HG03432 (cell line): Measurements from ENCODE around the gene TBC1D26.
"Not testable (repeated sequence)": the region's sequence is repeated elsewhere in the genome, so short reads cannot be mapped to it uniquely, and the experiment has no call there.

Source experiments
- ATAC-seq: cut with Tn5 transposase; IDR thresholded peaks from one replicate; pipeline ENCODE4 v1.9.1; 2021; ENCODE audit warnings: mild to moderate bottlenecking, moderate library complexity; ENCODE audit not compliant: unreplicated experiment

Gene TBC1D26

GRCh38 chr17:15742921-15743320 lies 10.8 kb downstream of the TBC1D26 start:
- no peak for ATAC-seq

DNA sequence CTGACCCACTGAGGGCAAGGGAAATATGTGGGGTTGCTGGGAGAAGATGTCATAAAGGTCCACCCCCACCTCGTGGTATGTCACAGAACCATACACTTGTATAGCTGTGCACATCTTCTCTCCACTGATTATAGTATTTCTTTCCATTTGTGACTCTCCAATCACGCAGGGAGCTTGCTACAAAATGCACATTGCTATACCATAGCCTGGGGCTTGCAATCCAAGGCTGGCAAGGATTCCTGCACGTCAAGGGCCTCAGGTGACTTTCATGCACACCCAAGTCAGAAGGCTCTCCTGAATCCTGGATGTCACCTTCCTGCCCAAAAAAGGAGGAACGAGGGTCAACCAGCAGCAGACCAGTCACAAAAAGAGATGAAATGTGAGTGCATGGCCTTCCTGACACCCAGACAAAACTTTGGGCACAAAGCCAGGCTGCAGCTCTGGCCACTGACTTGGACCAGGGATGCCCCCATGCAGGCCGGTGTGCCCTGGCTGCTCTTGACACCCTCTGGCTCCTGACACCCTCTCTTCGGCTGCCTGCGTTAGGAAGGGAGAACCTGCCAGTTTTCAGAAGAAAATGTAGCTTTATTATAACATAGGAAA lies 12.1 kb downstream of the TBC1D26 start:
- ATAC-seq, result no peak

- no peak for ATAC-seq
Measured at GRCh38 chr17:15744885-15745284, 12.8 kb downstream of the TBC1D26 start.

- ATAC-seq, result not testable (repeated sequence)
Measured at GRCh38 chr17:15749403-15749802, 17.3 kb downstream of the TBC1D26 start.

DNA sequence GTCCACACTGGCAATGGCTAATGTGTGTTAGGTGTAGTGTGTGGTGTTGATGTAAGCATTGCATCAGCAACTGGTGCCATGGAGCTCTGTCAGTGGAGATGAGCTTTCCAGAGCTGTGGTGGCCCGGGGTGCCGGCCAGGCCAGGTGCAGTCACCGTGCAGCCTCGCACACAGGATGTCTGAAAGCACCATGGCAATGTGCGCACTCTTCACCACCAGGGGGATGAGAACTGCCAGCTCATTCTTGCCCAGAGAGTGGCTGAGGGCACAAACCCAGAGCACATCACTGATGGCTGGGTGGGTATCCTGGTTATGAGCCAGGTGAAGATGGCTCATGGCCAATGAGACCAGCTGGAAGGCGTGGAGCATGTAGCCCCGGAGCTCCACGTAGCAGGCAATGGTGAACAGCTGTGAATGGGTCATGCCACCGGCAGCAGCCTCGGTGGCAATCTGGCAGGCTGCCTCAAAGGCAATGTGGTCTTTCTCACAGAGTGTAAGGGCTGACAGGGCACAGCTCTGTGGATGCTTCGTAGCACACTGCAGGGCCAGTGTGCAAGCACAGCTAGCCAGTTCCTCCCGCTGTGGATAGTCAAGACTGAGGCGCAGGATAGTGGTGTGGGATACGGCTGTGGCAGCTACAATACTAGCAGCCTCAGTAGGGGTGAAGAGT lies 36.9 kb downstream of the TBC1D26 start:
- not testable (repeated sequence) for ATAC-seq

GRCh38 chr17:15770679-15771078 lies 38.6 kb downstream of the TBC1D26 start:
- ATAC-seq, result not testable (repeated sequence)

GRCh38 chr17:15776871-15777270 lies 44.8 kb downstream of the TBC1D26 start:
- no peak for ATAC-seq

DNA sequence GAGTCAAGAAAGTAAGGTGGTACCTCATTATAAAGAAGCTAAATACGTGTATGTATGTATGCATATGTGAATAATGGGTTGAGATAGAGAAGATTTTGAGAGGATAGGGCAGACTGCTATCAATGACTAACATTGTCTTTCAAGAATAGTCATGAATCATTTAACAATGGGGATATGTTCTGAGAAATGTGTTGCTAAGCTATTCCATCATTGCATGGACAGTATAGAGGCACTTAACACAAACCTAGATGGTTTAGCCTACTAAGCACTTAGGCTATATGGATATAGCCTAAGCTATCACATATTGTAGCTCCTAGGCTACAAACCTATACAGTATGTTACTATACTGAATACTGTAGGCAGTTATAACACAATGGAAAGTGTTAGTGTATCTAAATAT lies 45.2 kb downstream of the TBC1D26 start:
- no peak for ATAC-seq

- no peak for ATAC-seq
Measured at GRCh38 chr17:15777717-15778116, 45.6 kb downstream of the TBC1D26 start.

DNA sequence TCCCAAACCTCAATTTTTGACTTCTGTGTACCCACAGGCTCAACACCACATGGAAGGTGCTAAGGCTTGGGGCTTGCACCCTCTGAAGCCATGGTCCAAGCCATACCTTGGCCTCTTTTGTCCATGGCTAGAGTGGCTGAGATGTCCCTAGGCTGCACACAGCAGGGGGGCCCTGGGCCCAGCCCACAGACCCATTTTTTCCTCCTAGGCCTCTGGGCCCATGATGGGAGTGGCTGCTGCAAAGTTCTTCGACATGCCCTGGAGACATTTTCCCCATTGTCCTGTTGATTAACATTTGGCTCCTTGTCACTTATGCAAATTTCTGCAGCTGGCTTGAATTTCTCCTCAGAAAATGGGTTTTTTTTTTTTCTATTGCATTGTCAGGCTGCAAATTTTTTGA lies 47.0 kb downstream of the TBC1D26 start:
- no peak for ATAC-seq

- no peak for ATAC-seq
Measured at GRCh38 chr17:15780188-15780587, 48.1 kb downstream of the TBC1D26 start.

DNA sequence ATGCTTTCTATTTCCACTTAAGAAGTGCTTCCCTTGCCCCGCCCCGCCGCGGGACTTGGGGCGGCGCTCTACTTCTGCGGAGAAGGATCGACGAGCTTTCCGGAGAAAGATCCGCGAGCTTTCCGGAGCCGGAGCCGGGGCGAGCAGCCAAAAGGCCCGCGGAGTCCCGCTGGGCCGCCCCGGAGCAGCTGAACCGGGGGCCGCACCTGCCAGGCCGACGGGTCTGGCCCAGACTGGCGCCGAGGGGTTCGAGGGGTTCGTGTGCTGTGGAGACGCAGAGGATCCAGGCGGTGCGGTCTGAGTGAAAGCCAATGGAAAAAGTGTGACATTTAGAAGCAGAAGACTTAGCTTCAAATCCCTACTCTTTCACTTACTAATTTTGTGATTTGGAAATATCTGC lies 50.8 kb downstream of the TBC1D26 start:
- no peak for ATAC-seq

- no peak for ATAC-seq
Measured at GRCh38 chr17:15783461-15783860, 51.4 kb downstream of the TBC1D26 start.

- ATAC-seq, result not testable (repeated sequence)
Measured at GRCh38 chr17:15784351-15784750, 52.3 kb downstream of the TBC1D26 start.

GRCh38 chr17:15787363-15788075 lies 55.4 kb downstream of the TBC1D26 start:
- not testable (repeated sequence) for ATAC-seq

DNA sequence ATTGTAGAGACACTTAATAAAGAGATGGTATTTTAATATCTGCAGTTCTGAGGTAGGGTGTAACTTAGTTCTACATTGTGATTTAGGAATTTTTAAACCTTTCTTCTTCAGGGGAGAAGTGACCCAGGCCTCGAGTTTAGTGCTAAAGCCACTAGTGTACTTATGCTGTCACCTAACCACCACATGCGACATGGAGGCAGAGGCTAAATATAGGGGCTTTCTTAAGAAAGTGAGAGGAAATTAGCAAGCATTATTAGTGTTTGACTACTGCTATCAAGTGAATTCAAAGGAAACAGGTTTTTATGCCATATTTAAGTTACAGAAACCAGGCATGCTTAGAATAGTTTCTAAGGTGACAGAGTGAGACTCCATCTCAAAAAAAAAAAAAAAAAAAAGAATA lies 56.3 kb downstream of the TBC1D26 start:
- not testable (repeated sequence) for ATAC-seq
